H1 (cell line): Measurements from ENCODE around the gene COPZ1.

Experiments
- BACH1 ChIP-seq: IDR thresholded peaks from 2 replicates; pipeline ENCODE4 v1.6.1; 2012; ENCODE audit warnings: low read length, improper control_type of control experiment
- CBX5 ChIP-seq: fragments of 300-800, 300-1000 bp; sonication (generic); IDR thresholded peaks from 2 replicates; pipeline ENCODE4 v1.7.1; 2016; ENCODE audit warnings: antibody characterized with exemption, low read length, low read depth
- CEBPB ChIP-seq: IDR thresholded peaks from 2 replicates; pipeline ENCODE4 v1.6.1; 2012; ENCODE audit warnings: low read depth, low read length
- CTCF ChIP-seq, 3 experiments: IDR thresholded peaks; 1 replicate in 2 of 3; 2 replicates in 1 of 3; pipeline versions ENCODE4 v1.5.1 to v1.6.1; 2011; ENCODE audit warnings: low read length in 3 of 3, mild to moderate bottlenecking in 3 of 3, inconsistent platforms in 2 of 3, low read depth in 1 of 3, moderate library complexity in 1 of 3; ENCODE audit not compliant: insufficient read depth in 1 of 3; ENCODE audit errors: control extremely low read depth in 1 of 3
- EP300 ChIP-seq, 2 experiments: IDR thresholded peaks; 1 replicate in 1 of 2; 2 replicates in 1 of 2; pipeline ENCODE4 v1.6.1; 2011 to 2012; ENCODE audit warnings: low read depth in 2 of 2, low read length in 2 of 2, mild to moderate bottlenecking in 2 of 2, borderline replicate concordance in 1 of 2, inconsistent platforms in 1 of 2, moderate library complexity in 1 of 2
- EZH2 ChIP-seq: fragments of 200-600 bp; sonication (generic); IDR thresholded peaks from 2 replicates; pipeline ENCODE4 v1.7.1; 2012; ENCODE audit warnings: low read depth, mild to moderate bottlenecking, moderate library complexity, low read length, inconsistent platforms; ENCODE audit not compliant: severe bottlenecking
- GABPA ChIP-seq: IDR thresholded peaks from 2 replicates; pipeline ENCODE4 v1.6.1; 2011; ENCODE audit warnings: mild to moderate bottlenecking, low read length, moderate library complexity, borderline replicate concordance; ENCODE audit not compliant: insufficient read depth
- JUN ChIP-seq: IDR thresholded peaks from 2 replicates; pipeline ENCODE4 v1.6.1; 2011; ENCODE audit warnings: low read depth, mild to moderate bottlenecking, improper control_type of control experiment, low read length
- NRF1 ChIP-seq: IDR thresholded peaks from 2 replicates; pipeline ENCODE4 v1.6.1; 2011; ENCODE audit warnings: mild to moderate bottlenecking, low read depth, low read length, improper control_type of control experiment
- POLR2A ChIP-seq, 2 experiments: IDR thresholded peaks; 1 replicate in 1 of 2; 2 replicates in 1 of 2; pipeline ENCODE4 v1.6.1; 2011; ENCODE audit warnings: low read depth in 2 of 2, low read length in 2 of 2, mild to moderate bottlenecking in 2 of 2; ENCODE audit errors: control extremely low read depth in 1 of 2
- POLR2AphosphoS5 ChIP-seq: IDR thresholded peaks from 2 replicates; pipeline ENCODE4 v1.6.1; 2011; ENCODE audit warnings: low read depth, low read length
- TF ChIP-seq, protein P1 (sequence below): fragments of 300-600 bp; sonication (generic); IDR thresholded peaks from 2 replicates; pipeline ENCODE4 v1.7.1; 2012; ENCODE audit warnings: low read length, moderate library complexity, mild to moderate bottlenecking, inconsistent platforms; ENCODE audit not compliant: insufficient replicate concordance

DNA sequence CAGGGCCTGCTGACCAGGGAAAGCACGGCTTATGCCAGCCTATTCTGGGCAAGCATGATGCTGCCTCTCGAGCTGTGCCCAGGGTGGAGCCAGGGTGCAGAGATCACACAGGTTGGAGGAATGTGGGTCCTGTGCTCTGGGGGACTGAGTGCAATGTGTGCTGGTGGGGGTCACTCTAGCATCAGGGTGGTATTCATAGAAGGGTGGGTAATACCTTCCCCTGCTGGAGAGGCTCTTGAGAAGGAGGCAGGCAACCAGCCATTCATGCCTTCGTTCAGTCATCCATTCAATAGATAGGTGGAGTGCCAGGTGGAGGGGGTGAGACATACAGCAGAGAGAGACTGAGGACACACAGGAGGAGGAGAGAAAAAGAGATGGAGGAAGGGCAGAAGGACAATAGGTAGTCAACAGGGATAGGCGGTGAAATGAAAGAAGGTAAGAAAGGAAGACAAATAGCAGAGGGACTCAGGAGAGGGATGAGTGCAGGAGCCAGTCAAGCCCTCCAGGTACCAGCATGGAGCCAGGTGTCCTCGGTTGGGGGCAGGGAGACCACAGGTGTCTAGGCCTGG is 64.8 kb downstream of the COPZ1 start:
- TF ChIP-seq JUN (no peak), CTCF (IDR thresholded peaks at IDR 0.05; ENCODE audit: control extremely low read depth in 1 of 3, insufficient read depth in 1 of 3, low read depth in 1 of 3, low read length in 3 of 3) (no peak), GABPA (no peak), CEBPB (no peak), EP300 (IDR thresholded peaks at IDR 0.05; ENCODE audit: borderline replicate concordance in 1 of 2, low read depth in 2 of 2, low read length in 2 of 2) (no peak), EZH2 (no peak), NRF1 (no peak), POLR2A (IDR thresholded peaks at IDR 0.05; ENCODE audit: control extremely low read depth in 1 of 2, low read depth in 2 of 2, low read length in 2 of 2) (no peak), BACH1 (no peak), CBX5 (no peak), POLR2AphosphoS5 (no peak)
- TF ChIP-seq, protein P1, sequence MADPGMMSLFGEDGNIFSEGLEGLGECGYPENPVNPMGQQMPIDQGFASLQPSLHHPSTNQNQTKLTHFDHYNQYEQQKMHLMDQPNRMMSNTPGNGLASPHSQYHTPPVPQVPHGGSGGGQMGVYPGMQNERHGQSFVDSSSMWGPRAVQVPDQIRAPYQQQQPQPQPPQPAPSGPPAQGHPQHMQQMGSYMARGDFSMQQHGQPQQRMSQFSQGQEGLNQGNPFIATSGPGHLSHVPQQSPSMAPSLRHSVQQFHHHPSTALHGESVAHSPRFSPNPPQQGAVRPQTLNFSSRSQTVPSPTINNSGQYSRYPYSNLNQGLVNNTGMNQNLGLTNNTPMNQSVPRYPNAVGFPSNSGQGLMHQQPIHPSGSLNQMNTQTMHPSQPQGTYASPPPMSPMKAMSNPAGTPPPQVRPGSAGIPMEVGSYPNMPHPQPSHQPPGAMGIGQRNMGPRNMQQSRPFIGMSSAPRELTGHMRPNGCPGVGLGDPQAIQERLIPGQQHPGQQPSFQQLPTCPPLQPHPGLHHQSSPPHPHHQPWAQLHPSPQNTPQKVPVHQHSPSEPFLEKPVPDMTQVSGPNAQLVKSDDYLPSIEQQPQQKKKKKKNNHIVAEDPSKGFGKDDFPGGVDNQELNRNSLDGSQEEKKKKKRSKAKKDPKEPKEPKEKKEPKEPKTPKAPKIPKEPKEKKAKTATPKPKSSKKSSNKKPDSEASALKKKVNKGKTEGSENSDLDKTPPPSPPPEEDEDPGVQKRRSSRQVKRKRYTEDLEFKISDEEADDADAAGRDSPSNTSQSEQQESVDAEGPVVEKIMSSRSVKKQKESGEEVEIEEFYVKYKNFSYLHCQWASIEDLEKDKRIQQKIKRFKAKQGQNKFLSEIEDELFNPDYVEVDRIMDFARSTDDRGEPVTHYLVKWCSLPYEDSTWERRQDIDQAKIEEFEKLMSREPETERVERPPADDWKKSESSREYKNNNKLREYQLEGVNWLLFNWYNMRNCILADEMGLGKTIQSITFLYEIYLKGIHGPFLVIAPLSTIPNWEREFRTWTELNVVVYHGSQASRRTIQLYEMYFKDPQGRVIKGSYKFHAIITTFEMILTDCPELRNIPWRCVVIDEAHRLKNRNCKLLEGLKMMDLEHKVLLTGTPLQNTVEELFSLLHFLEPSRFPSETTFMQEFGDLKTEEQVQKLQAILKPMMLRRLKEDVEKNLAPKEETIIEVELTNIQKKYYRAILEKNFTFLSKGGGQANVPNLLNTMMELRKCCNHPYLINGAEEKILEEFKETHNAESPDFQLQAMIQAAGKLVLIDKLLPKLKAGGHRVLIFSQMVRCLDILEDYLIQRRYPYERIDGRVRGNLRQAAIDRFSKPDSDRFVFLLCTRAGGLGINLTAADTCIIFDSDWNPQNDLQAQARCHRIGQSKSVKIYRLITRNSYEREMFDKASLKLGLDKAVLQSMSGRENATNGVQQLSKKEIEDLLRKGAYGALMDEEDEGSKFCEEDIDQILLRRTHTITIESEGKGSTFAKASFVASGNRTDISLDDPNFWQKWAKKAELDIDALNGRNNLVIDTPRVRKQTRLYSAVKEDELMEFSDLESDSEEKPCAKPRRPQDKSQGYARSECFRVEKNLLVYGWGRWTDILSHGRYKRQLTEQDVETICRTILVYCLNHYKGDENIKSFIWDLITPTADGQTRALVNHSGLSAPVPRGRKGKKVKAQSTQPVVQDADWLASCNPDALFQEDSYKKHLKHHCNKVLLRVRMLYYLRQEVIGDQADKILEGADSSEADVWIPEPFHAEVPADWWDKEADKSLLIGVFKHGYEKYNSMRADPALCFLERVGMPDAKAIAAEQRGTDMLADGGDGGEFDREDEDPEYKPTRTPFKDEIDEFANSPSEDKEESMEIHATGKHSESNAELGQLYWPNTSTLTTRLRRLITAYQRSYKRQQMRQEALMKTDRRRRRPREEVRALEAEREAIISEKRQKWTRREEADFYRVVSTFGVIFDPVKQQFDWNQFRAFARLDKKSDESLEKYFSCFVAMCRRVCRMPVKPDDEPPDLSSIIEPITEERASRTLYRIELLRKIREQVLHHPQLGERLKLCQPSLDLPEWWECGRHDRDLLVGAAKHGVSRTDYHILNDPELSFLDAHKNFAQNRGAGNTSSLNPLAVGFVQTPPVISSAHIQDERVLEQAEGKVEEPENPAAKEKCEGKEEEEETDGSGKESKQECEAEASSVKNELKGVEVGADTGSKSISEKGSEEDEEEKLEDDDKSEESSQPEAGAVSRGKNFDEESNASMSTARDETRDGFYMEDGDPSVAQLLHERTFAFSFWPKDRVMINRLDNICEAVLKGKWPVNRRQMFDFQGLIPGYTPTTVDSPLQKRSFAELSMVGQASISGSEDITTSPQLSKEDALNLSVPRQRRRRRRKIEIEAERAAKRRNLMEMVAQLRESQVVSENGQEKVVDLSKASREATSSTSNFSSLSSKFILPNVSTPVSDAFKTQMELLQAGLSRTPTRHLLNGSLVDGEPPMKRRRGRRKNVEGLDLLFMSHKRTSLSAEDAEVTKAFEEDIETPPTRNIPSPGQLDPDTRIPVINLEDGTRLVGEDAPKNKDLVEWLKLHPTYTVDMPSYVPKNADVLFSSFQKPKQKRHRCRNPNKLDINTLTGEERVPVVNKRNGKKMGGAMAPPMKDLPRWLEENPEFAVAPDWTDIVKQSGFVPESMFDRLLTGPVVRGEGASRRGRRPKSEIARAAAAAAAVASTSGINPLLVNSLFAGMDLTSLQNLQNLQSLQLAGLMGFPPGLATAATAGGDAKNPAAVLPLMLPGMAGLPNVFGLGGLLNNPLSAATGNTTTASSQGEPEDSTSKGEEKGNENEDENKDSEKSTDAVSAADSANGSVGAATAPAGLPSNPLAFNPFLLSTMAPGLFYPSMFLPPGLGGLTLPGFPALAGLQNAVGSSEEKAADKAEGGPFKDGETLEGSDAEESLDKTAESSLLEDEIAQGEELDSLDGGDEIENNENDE, result no peak
